ENCODE data around the gene STOX1.

DNA sequence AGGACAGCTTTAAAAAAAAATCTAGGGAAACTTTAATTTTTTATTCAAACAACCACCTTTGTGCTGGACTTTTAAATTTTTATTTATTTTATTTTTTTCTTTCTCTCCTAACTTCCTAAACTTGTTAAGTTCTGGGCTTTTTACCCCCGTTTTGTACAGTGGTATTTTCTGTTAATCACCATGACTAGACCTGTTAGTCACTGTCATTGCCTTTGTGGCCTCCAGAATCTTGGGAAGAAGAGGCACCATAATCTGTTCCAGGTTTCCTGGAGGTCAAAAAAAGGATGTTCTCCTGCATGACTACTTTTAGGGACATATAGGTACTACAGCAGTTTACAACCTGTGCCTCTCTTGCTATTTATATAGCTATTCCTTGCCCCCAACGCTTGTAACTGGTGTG is 42.7 kb downstream of the STOX1 start:
- TF ChIP-seq GATA2 (IDR thresholded peaks at IDR 0.05; ENCODE audit: low read depth, low read length) (no peak), GATA3 (IDR thresholded peaks at IDR 0.05; ENCODE audit: low read depth, low read length) (no peak)

Data from SH-SY5Y (cell line).